SK-N-SH (cell line): ENCODE measurements around the gene HTRA3.

ENCODE experiments used
- ELF1 ChIP-seq: IDR thresholded peaks from 2 replicates; pipeline ENCODE4 v1.4.0; 2012
- EZH2phosphoT487 ChIP-seq: fragments of 200-600 bp; sonication (generic); IDR thresholded peaks from 2 replicates; pipeline ENCODE4 v1.6.1; 2017; ENCODE audit warnings: low read depth, mixed run types, mild to moderate bottlenecking, antibody characterized with exemption, moderate library complexity, borderline replicate concordance
- GABPA ChIP-seq: IDR thresholded peaks from 2 replicates; pipeline ENCODE4 v1.4.0; 2012; ENCODE audit warnings: low read depth, mild to moderate bottlenecking
- MAX ChIP-seq: IDR thresholded peaks from 2 replicates; pipeline ENCODE4 v1.4.0; 2012; ENCODE audit warnings: low read depth
- POLR2AphosphoS5 ChIP-seq: IDR thresholded peaks from 2 replicates; pipeline ENCODE4 v1.6.1; 2012; ENCODE audit warnings: low read depth, low read length
- SIN3A ChIP-seq: IDR thresholded peaks from 2 replicates; pipeline ENCODE4 v1.6.1; 2012; ENCODE audit warnings: low read depth, mild to moderate bottlenecking, low read length, moderate library complexity, borderline replicate concordance
- TCF12 ChIP-seq: IDR thresholded peaks from 2 replicates; pipeline ENCODE4 v1.4.0; 2012
- TEAD4 ChIP-seq: IDR thresholded peaks from 2 replicates; pipeline ENCODE4 v1.4.0; 2012; ENCODE audit warnings: mild to moderate bottlenecking, borderline replicate concordance; ENCODE audit not compliant: insufficient read depth
- USF1 ChIP-seq: IDR thresholded peaks from 2 replicates; pipeline ENCODE4 v1.4.0; 2012; ENCODE audit warnings: low read depth, borderline replicate concordance
- TF ChIP-seq, protein P1 (sequence below): fragments of 200-600 bp; sonication (generic); IDR thresholded peaks from 2 replicates; pipeline ENCODE4 v1.6.1; 2017; ENCODE audit warnings: antibody characterized with exemption, mild to moderate bottlenecking, moderate library complexity
- TF ChIP-seq, protein P2 (sequence below): IDR thresholded peaks from 2 replicates; pipeline ENCODE4 v1.6.1; 2012; ENCODE audit warnings: mild to moderate bottlenecking, low read depth, low read length, moderate library complexity
- TF ChIP-seq, protein P3 (sequence below): fragments of 150-350 bp; IDR thresholded peaks from 2 replicates; pipeline ENCODE4 v1.6.1; 2017; ENCODE audit warnings: antibody characterized with exemption, low read length, low read depth, borderline replicate concordance

GRCh38 chr4:8220661-8221450 lies 48.7 kb upstream of the HTRA3 start:
- TF ChIP-seq, protein P1, sequence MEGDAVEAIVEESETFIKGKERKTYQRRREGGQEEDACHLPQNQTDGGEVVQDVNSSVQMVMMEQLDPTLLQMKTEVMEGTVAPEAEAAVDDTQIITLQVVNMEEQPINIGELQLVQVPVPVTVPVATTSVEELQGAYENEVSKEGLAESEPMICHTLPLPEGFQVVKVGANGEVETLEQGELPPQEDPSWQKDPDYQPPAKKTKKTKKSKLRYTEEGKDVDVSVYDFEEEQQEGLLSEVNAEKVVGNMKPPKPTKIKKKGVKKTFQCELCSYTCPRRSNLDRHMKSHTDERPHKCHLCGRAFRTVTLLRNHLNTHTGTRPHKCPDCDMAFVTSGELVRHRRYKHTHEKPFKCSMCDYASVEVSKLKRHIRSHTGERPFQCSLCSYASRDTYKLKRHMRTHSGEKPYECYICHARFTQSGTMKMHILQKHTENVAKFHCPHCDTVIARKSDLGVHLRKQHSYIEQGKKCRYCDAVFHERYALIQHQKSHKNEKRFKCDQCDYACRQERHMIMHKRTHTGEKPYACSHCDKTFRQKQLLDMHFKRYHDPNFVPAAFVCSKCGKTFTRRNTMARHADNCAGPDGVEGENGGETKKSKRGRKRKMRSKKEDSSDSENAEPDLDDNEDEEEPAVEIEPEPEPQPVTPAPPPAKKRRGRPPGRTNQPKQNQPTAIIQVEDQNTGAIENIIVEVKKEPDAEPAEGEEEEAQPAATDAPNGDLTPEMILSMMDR = no peak
- TF ChIP-seq TCF12 = no peak
- TF ChIP-seq, protein P2, sequence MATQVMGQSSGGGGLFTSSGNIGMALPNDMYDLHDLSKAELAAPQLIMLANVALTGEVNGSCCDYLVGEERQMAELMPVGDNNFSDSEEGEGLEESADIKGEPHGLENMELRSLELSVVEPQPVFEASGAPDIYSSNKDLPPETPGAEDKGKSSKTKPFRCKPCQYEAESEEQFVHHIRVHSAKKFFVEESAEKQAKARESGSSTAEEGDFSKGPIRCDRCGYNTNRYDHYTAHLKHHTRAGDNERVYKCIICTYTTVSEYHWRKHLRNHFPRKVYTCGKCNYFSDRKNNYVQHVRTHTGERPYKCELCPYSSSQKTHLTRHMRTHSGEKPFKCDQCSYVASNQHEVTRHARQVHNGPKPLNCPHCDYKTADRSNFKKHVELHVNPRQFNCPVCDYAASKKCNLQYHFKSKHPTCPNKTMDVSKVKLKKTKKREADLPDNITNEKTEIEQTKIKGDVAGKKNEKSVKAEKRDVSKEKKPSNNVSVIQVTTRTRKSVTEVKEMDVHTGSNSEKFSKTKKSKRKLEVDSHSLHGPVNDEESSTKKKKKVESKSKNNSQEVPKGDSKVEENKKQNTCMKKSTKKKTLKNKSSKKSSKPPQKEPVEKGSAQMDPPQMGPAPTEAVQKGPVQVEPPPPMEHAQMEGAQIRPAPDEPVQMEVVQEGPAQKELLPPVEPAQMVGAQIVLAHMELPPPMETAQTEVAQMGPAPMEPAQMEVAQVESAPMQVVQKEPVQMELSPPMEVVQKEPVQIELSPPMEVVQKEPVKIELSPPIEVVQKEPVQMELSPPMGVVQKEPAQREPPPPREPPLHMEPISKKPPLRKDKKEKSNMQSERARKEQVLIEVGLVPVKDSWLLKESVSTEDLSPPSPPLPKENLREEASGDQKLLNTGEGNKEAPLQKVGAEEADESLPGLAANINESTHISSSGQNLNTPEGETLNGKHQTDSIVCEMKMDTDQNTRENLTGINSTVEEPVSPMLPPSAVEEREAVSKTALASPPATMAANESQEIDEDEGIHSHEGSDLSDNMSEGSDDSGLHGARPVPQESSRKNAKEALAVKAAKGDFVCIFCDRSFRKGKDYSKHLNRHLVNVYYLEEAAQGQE = no peak
- no peak for TF ChIP-seq EZH2phosphoT487
- TF ChIP-seq MAX = no peak
- no peak for TF ChIP-seq GABPA
- TF ChIP-seq, protein P3, sequence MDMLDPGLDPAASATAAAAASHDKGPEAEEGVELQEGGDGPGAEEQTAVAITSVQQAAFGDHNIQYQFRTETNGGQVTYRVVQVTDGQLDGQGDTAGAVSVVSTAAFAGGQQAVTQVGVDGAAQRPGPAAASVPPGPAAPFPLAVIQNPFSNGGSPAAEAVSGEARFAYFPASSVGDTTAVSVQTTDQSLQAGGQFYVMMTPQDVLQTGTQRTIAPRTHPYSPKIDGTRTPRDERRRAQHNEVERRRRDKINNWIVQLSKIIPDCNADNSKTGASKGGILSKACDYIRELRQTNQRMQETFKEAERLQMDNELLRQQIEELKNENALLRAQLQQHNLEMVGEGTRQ = no peak
- no peak for TF ChIP-seq USF1
- TF ChIP-seq POLR2AphosphoS5 = no peak
- no peak for TF ChIP-seq TEAD4
- no peak for TF ChIP-seq SIN3A
- no peak for TF ChIP-seq ELF1
